Measurements from ENCODE around the gene CTAG1A.
"Not testable (repeated sequence)": the region's sequence is repeated elsewhere in the genome, so short reads cannot be mapped to it uniquely, and the experiment has no call there.

CTAG1A gene

GRCh38 chrX:154584585-154585183 lies at the start of gene CTAG1A:
CTAG1A (plus strand) TSS chrX:154585133; CDS start chrX:154585207, 74 bp downstream.
- not testable (repeated sequence) for DNase-seq

DNA sequence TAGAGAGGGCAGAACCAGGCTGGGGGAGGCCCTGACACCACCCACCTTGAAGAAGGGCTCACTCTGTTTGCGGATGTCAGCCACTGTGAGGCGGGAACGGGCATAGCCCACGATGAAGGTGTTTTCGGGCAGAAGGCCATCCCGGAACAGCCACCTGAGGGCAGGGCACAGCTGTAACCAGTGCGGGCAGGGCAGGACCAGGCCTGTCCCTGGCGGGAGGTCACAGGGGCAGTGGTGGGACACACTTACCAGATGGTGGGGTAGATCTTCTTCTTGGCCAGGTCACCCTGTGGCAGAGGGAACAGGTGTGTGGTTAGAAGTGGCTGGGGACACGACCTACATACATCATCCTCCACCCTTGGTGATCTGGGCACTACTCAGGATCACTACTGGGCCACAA lies 49.0 kb upstream of the CTAG1A start:
- no peak for DNase-seq

- DNase-seq, result no peak
Observed at GRCh38 chrX:154539077-154539476, 45.9 kb upstream of the CTAG1A start.

DNA sequence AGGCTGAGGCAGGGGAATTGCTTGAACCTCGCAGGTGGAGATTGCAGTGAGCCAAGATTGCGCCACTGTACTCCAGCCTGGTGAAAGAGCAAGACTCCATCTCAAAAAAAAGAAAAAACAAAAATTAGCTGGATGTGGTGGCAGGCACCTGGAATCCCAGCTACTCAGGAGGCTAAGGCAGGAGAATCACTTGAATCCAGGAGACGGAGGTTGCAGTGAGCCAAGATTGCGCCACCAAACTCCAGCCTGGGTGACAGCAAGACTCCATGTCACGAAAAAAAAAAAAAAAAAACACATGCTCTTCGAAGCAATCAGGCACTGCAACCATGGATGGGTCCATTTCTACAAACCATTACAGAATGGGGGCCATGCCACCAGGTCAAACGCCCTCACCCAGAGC lies 44.6 kb upstream of the CTAG1A start:
- DNase-seq, result not testable (repeated sequence)

DNA sequence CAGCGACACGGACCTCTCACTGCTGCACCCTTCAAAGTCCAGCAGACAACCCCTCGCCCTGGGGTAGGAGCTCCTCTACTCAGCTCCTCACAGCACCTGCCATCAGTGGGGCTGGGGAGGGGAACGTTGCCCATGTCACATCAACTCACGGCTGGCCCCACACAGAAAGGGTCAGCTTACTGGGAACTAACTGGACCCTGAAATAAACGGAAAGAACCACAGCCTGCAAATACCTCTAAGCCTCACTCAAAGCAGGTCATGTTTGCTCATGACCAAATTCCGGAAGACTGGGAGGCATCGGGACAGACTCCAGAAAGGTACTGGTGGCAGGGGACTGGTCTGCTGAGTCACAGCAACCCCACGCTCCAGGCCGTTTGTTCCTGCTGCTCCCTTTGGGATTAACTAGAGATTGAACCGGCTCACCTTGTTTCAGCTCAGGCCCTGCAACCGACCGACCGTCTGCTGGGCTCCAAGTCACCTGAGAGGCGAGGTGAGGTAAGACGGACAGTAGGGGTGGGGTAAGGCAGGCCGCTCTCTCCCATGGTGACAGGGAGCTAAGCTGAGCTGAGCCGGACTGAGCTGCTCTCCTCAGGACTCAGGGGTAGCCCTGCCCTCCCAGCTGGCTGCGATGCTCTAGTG lies 43.9 kb upstream of the CTAG1A start:
- no peak for DNase-seq

GRCh38 chrX:154541589-154541895 lies 43.4 kb upstream of the CTAG1A start:
- no peak for DNase-seq

- no peak for DNase-seq
Observed at GRCh38 chrX:154541896-154542722, 42.8 kb upstream of the CTAG1A start.

- no peak for DNase-seq
Observed at GRCh38 chrX:154542723-154543424, 42.1 kb upstream of the CTAG1A start.

GRCh38 chrX:154545673-154546274 lies 39.2 kb upstream of the CTAG1A start:
- no peak for DNase-seq

GRCh38 chrX:154546354-154547244 lies 38.3 kb upstream of the CTAG1A start, which contains the start of gene G6PD:
G6PD (minus strand) TSS chrX:154546846; CDS start chrX:154546155, 691 bp downstream.
- peak; percentile 29 for DNase-seq

GRCh38 chrX:154547245-154548027 lies 37.5 kb upstream of the CTAG1A start, which contains the start of gene IKBKG:
IKBKG (plus strand) TSS chrX:154547620; CDS start chrX:154552003, 4,383 bp downstream.
- peak; percentile 71 for DNase-seq

- DNase-seq, result no peak
Observed at GRCh38 chrX:154548028-154548316, 37.0 kb upstream of the CTAG1A start.

- DNase-seq, result no peak
Observed at GRCh38 chrX:154549766-154550165, 35.2 kb upstream of the CTAG1A start.

DNA sequence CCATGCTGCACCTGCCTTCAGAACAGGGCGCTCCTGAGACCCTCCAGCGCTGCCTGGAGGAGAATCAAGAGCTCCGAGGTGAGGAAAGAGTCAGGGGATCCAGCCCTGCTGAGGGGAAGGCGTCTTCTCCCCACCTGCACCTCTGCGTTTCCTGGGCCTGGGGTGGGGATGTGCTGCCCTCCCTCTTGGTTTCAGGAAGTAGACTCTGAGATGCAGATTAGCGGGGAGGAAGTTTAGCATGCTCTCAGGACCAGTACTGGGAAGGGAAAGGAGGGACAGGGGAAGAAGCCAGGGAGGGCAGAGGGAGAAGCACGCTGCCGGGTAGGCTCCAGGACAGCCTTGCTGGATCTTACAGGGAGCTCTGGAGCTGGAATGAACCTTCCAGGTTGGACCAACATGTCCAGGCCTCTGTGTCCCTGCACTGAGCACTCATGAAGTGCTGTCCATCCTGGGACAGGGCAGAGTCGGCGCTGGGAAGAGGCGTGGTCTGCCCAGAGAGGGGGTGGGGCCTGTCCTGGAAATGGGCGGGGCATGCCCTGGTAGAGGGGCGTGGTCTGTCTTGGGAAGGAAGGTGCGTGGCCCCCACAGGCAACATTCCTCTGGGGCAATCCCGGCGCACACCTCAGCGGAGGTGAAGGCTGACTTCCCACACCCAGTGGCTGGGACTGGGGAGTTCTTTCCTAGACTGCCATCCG lies 32.7 kb upstream of the CTAG1A start:
- DNase-seq, result not testable (repeated sequence)

DNA sequence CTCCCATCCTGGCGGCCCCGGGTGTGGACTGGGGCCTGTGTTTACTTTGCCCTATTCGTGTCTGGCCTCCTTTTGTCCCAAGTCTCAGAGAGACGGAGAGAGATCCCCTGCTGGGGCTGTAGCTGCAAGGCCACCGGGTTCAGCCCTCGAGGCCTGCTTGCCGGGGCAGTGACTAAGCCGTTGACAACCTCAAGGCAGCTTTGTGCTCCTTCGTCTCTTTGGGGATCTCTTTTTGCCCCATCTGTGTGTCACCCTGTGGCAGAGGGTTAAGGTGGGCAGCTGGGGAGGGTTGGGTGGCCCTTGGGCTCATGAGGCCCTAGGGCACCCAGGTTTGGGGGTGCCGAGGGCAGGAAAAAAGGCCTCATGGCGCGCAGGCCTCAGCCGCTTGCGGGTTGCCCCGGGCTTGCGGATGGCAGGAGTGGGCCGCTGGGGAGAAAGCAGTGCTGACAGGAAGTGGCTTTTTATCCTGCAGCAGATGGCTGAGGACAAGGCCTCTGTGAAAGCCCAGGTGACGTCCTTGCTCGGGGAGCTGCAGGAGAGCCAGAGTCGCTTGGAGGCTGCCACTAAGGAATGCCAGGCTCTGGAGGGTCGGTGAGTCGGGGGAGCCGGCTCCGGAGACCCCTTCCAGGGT lies 26.8 kb upstream of the CTAG1A start:
- DNase-seq, result not testable (repeated sequence)

GRCh38 chrX:154558896-154559295 lies 26.0 kb upstream of the CTAG1A start:
- DNase-seq, result not testable (repeated sequence)

DNA sequence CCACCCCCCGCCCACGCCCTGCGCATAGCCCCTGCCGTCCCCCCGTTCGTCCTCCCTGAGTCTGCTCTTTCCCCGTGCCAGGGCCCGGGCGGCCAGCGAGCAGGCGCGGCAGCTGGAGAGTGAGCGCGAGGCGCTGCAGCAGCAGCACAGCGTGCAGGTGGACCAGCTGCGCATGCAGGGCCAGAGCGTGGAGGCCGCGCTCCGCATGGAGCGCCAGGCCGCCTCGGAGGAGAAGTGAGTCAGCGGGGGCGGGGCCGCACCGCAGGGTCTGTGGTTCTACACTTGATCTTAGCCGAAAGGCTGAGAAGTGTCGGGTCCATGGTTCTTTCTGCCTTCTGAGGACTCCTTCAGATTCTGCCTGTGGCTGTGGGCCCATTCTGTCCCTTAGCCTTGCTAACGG lies 24.6 kb upstream of the CTAG1A start:
- DNase-seq, result not testable (repeated sequence)

DNA sequence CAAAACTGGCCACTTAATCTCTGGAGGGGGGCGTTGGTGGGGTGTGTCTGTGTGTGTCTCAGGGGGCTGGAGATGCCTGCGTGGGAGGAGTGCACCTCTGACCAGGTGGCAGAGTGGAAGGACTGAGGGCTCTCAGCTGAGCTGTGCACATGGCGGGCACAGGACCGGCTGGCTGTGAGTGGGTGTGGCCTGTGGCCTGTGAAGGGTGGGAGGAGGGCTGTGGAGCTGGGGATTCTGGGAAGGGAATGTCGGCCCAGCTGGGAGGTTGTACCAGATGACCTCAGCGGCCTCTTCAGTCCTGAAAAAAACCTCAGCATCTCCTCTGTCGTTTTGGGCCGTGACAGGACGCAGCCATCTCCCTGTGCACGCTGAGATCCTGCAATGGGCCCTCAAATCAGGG lies 22.6 kb upstream of the CTAG1A start:
- not testable (repeated sequence) for DNase-seq

DNA sequence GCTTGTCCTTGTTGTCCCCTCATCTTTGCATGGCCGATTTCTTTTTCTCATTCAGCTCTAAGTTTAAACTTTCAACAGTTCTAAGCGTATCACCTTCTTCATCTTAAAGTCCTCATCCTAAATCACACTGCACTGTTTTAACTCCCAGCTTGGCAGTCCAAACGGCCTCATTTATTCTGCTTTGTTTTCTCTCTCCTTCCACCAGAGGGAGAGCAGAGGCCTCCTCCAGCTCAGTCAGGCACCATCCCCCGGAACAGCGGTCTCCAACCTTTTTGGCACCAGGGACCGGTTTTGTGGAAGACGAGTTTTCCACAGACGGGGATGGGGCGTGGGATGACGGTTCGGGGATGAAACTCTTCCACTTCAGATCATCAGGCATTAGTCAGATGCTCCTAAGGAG lies 14.6 kb upstream of the CTAG1A start:
- not testable (repeated sequence) for DNase-seq

GRCh38 chrX:154573061-154573460 lies 11.9 kb upstream of the CTAG1A start:
- DNase-seq, result not testable (repeated sequence)

Measured in NCI-H1048 (cell line).